Stimulated activated naive CD8-positive, alpha-beta T cell treated with anti-CD3 and anti-CD28 coated beads, Interleukin-15, amount 100 ng/mL, for 72 hours (primary cell): ENCODE results near the gene BUD13.
A peak's percentile ranks its signal among the peaks of the same experiment; 100 is the strongest.

ENCODE experiments used
- ATAC-seq: fragments of 150-1000 bp; cut with Tn5 transposase; 2 replicates; pipeline ENCODE4 v1.10.0; 2021; ENCODE audit warnings: mild to moderate bottlenecking, moderate library complexity
- DNase-seq, 2 donors: peaks; one replicate each; pipeline ENCODE4 v3.0.0; 2021 to 2022
- H3K27ac Mint-ChIP-seq, 2 donors: one replicate each; pipeline ENCODE4 v1.8.0; 2022; ENCODE audit warnings: mild to moderate bottlenecking in 2 of 2, mixed read lengths in 2 of 2, moderate library complexity in 2 of 2
- H3K27me3 Mint-ChIP-seq: one replicate; pipeline ENCODE4 v1.8.0; 2022; ENCODE audit warnings: mixed read lengths
- H3K4me1 Mint-ChIP-seq: one replicate; pipeline ENCODE4 v1.8.0; 2022; ENCODE audit warnings: mild to moderate bottlenecking, mixed read lengths
- H3K4me3 Mint-ChIP-seq, 2 donors: one replicate each; pipeline ENCODE4 v1.8.0; 2022; ENCODE audit warnings: mild to moderate bottlenecking in 2 of 2, mixed read lengths in 2 of 2, moderate library complexity in 1 of 2
- H3K9me3 Mint-ChIP-seq, 2 donors: one replicate each; pipeline ENCODE4 v1.8.0; 2022; ENCODE audit warnings: mixed read lengths in 2 of 2

The BUD13 gene

GRCh38 chr11:116800610-116801009 is 27.8 kb upstream of the BUD13 start:
- Mint-ChIP-seq H3K9me3 (no peaks in the 10 kb centered on the region), H3K27ac (no peak overlapping the region), H3K4me1 (no peaks in the 10 kb centered on the region), H3K27me3 (peaks cover 10% of the 10 kb centered on the region), H3K4me3 (no peak overlapping the region)
- DNase-seq (no peak), ATAC-seq (no peak)

GRCh38 chr11:116798368-116798767 is 25.6 kb upstream of the BUD13 start:
- Mint-ChIP-seq H3K4me1 (no peaks in the 10 kb centered on the region), H3K4me3 (no peak overlapping the region), H3K9me3 (no peaks in the 10 kb centered on the region), H3K27ac (no peak overlapping the region), H3K27me3 (peaks cover 18% of the 10 kb centered on the region)
- DNase-seq (no peak), ATAC-seq (peak; percentile 57)

- Mint-ChIP-seq H3K27ac (no peak overlapping the region), H3K4me3 (no peak overlapping the region), H3K4me1 (no peaks in the 10 kb centered on the region), H3K9me3 (no peaks in the 10 kb centered on the region), H3K27me3 (peaks cover 18% of the 10 kb centered on the region)
- no peak for ATAC-seq
- DNase-seq: no peak
These were observed 25.0 kb upstream of the BUD13 start for GRCh38 chr11:116797816-116798215.

- Mint-ChIP-seq H3K4me3 (no peak overlapping the region), H3K27me3 (peaks cover 18% of the 10 kb centered on the region), H3K9me3 (no peaks in the 10 kb centered on the region), H3K27ac (no peak overlapping the region), H3K4me1 (peaks cover 2% of the 10 kb centered on the region)
- ATAC-seq (no peak), DNase-seq (no peak)
These were observed 23.8 kb upstream of the BUD13 start for GRCh38 chr11:116796548-116796947.

GRCh38 chr11:116794851-116795250 is 22.1 kb upstream of the BUD13 start:
- Mint-ChIP-seq H3K27me3 (peaks cover 26% of the 10 kb centered on the region), H3K4me3 (no peak overlapping the region), H3K27ac (no peak overlapping the region), H3K4me1 (peaks cover 13% of the 10 kb centered on the region), H3K9me3 (no peaks in the 10 kb centered on the region)
- no peak for ATAC-seq
- DNase-seq: no peak

- H3K9me3 Mint-ChIP-seq: no peaks in the 10 kb centered on the region
- DNase-seq (no peak), ATAC-seq (no peak)
- H3K4me3 Mint-ChIP-seq: no peak overlapping the region
- no peak overlapping the region for H3K27ac Mint-ChIP-seq
- H3K27me3 Mint-ChIP-seq: peaks cover 20% of the 10 kb centered on the region
- peaks cover 14% of the 10 kb centered on the region for H3K4me1 Mint-ChIP-seq
These were observed 20.9 kb upstream of the BUD13 start for GRCh38 chr11:116793772-116794097.

GRCh38 chr11:116792869-116793771 is 20.3 kb upstream of the BUD13 start:
- Mint-ChIP-seq H3K27me3 (peaks cover 17% of the 10 kb centered on the region), H3K4me1 (peaks cover 20% of the 10 kb centered on the region), H3K4me3 (no peak overlapping the region), H3K27ac (no peak overlapping the region), H3K9me3 (no peaks in the 10 kb centered on the region)
- no peak for DNase-seq
- ATAC-seq: no peak

GRCh38 chr11:116792144-116792868 is 19.5 kb upstream of the BUD13 start:
- Mint-ChIP-seq H3K27me3 (peaks cover 17% of the 10 kb centered on the region), H3K4me3 (no peak overlapping the region), H3K9me3 (no peaks in the 10 kb centered on the region), H3K4me1 (peaks cover 21% of the 10 kb centered on the region), H3K27ac (no peak overlapping the region)
- DNase-seq (no peak), ATAC-seq (no peak)

- no peak for DNase-seq
- Mint-ChIP-seq H3K4me1 (peaks cover 27% of the 10 kb centered on the region), H3K9me3 (no peaks in the 10 kb centered on the region), H3K27me3 (peaks cover 17% of the 10 kb centered on the region), H3K4me3 (peak within 1 kb of the TSS in 1 of 2 donors; percentile 63), H3K27ac (peak within 1 kb of the TSS in 1 of 2 donors; percentile 60)
- ATAC-seq: no peak
These were observed 19.0 kb upstream of the BUD13 start, which contains the start of gene APOA5 for GRCh38 chr11:116791813-116792143. TSS of gene APOA5 (minus strand) at chr11:116791879. CDS start at chr11:116791860, 19 bp downstream.

- H3K4me3 Mint-ChIP-seq: peak overlapping the region in 1 of 2 donors; percentile 63
- peaks cover 32% of the 10 kb centered on the region for H3K4me1 Mint-ChIP-seq
- peak; percentile 75 to 78 for DNase-seq
- H3K27me3 Mint-ChIP-seq: peaks cover 17% of the 10 kb centered on the region
- no peaks in the 10 kb centered on the region for H3K9me3 Mint-ChIP-seq
- peak overlapping the region in 1 of 2 donors; percentile 60 for H3K27ac Mint-ChIP-seq
- ATAC-seq: peak; percentile 71
These were observed 18.4 kb upstream of the BUD13 start for GRCh38 chr11:116791002-116791812.

GRCh38 chr11:116790167-116791001 is 17.6 kb upstream of the BUD13 start:
- H3K4me3 Mint-ChIP-seq: no peak overlapping the region

GRCh38 chr11:116788975-116789374 is 16.2 kb upstream of the BUD13 start:
- peaks cover 55% of the 10 kb centered on the region for H3K4me1 Mint-ChIP-seq
- H3K9me3 Mint-ChIP-seq: no peaks in the 10 kb centered on the region
- H3K4me3 Mint-ChIP-seq: peak overlapping the region; percentile 78 to 84
- H3K27me3 Mint-ChIP-seq: peaks cover 8% of the 10 kb centered on the region
- H3K27ac Mint-ChIP-seq: no peak overlapping the region
- no peak for ATAC-seq
- DNase-seq: no peak

More at GRCh38 chr11:116790167-116791001, 17.6 kb upstream of the BUD13 start:
- ATAC-seq: no peak
- no peak overlapping the region for H3K27ac Mint-ChIP-seq
- DNase-seq: no peak
- H3K9me3 Mint-ChIP-seq: no peaks in the 10 kb centered on the region
- H3K4me1 Mint-ChIP-seq: peaks cover 41% of the 10 kb centered on the region
- peaks cover 17% of the 10 kb centered on the region for H3K27me3 Mint-ChIP-seq

GRCh38 chr11:116788534-116788933 is 15.7 kb upstream of the BUD13 start:
- Mint-ChIP-seq H3K27ac (peak overlapping the region; percentile 28 to 89), H3K4me3 (peak overlapping the region; percentile 78 to 84), H3K27me3 (peaks cover 8% of the 10 kb centered on the region), H3K4me1 (peaks cover 56% of the 10 kb centered on the region), H3K9me3 (no peaks in the 10 kb centered on the region)
- DNase-seq (no peak), ATAC-seq (no peak)

- H3K9me3 Mint-ChIP-seq: no peaks in the 10 kb centered on the region
- peak within 1 kb of the TSS; percentile 78 to 84 for H3K4me3 Mint-ChIP-seq
- DNase-seq (peak; percentile 76), ATAC-seq (peak; percentile 89)
- peaks cover 8% of the 10 kb centered on the region for H3K27me3 Mint-ChIP-seq
- H3K27ac Mint-ChIP-seq: peak within 1 kb of the TSS; percentile 92 to 94
- peaks cover 62% of the 10 kb centered on the region for H3K4me1 Mint-ChIP-seq
These were observed 15.1 kb upstream of the BUD13 start, which contains the start of gene ZPR1 for GRCh38 chr11:116787786-116788486. TSS of gene ZPR1 (minus strand) at chr11:116788023. CDS start at chr11:116787990, 33 bp downstream.
